HG02970 (cell line): Measurements from ENCODE around the gene SMIM10L1.

ENCODE experiments used
- ATAC-seq: cut with Tn5 transposase; IDR thresholded peaks from one replicate; pipeline ENCODE4 v1.9.1; 2021; ENCODE audit warnings: mild to moderate bottlenecking, moderate library complexity, moderate number of reproducible peaks; ENCODE audit not compliant: unreplicated experiment, low FRiP score

SMIM10L1 gene

GRCh38 chr12:11182529-11182928, 11.5 kb downstream of the SMIM10L1 start:
- ATAC-seq: no peak

DNA sequence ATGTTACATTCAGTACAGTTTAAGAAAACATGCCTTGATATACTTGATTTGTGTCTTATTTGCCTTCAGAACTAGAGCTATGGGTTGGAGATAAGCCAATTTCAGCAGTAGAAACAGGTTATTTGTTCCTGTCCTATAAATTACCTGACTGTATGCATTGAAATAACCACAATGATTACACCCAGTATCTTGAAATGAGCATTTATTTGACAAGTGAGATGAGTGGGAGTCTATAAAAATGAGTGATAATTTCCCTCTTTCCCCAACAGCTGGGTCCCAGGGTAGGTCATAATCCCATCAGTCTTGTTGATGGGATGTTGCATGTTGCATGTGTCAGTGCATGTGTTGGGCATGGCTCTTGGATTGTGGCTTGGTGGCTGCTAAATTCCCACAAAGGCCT, 12.0 kb downstream of the SMIM10L1 start:
- ATAC-seq: no peak

- no peak for ATAC-seq
Measured at GRCh38 chr12:11186837-11187236, 15.8 kb downstream of the SMIM10L1 start, which contains the start of gene TAS2R42. Gene TAS2R42, minus strand, starts transcription at chr12:11186937. Its CDS starts 0 bp downstream, at chr12:11186937.

DNA sequence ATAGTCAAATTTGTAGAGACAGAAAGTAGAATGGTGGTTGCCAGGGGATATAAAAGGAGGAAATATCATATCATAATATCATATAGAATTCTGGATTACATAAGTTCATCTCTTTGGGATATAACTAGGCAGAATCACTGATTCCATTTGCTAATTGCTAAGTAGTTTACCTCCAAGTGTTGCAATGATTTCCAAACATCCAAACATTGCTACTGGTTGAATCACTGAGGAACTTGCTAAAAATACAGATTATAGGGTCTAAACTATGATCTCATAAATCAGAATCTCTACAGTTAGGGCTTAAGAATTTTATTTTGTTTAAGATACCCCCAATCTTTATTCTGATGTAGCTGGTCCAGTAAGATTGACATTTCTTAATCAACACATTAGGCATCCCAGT, 31.8 kb downstream of the SMIM10L1 start:
- ATAC-seq: no peak

GRCh38 chr12:11204173-11204572, 33.2 kb downstream of the SMIM10L1 start:
- ATAC-seq: no peak

GRCh38 chr12:11209113-11209512, 38.1 kb downstream of the SMIM10L1 start:
- no peak for ATAC-seq
